ENCODE results near the gene EDIL3. TPM values are rescaled to one million over a fixed set of nuclear protein-coding genes. Genes with fewer than 3 reads are reported as not detected.

Gene EDIL3
- total RNA-seq, 1 experiment from 2014 or later, result 0.32 TPM

- no peak overlapping the region for H3K4me3 ChIP-seq (replicated peaks in 1 of 2; ENCODE audit: low read depth in 1 of 2, low read length in 2 of 2)
- POLR2A ChIA-PET, result interaction anchor here (1.2 kb wide), 1 partner anchor 10 kb away, joined by 3 read pairs; no protein-coding TSS in a partner anchor
- RAD21 ChIA-PET (ENCODE audit: low non-redundant PET in 1 of 2, low total read pairs in 2 of 2, uncharacterized antibody in 2 of 2, unreplicated experiment in 2 of 2), result no interaction called here
- H3K27ac ChIP-seq (ENCODE audit: low read depth, low read length), result no peak overlapping the region
- no peaks in the 10 kb centered on the region for H3K27me3 ChIP-seq (ENCODE audit: insufficient read depth, low read length)
- no peaks in the 10 kb centered on the region for H3K79me2 ChIP-seq (ENCODE audit: insufficient read depth, low read length)
- H4K20me1 ChIP-seq (ENCODE audit: insufficient read depth), result no peaks in the 10 kb centered on the region
- H3K4me2 ChIP-seq (ENCODE audit: low read length), result no peak overlapping the region
- no peaks in the 10 kb centered on the region for H3K9me2 ChIP-seq (ENCODE audit: insufficient read depth)
- intact Hi-C loops (cut with micrococcal nuclease), result no loop called here
- H3K9ac ChIP-seq (ENCODE audit: low read length), result no peak overlapping the region
- no peaks in the 10 kb centered on the region for H3K36me3 ChIP-seq (ENCODE audit: control insufficient read depth in 1 of 2, insufficient read depth in 2 of 2, low read length in 2 of 2)
- H3K9me3 ChIP-seq (ENCODE audit: control insufficient read depth in 1 of 2, insufficient read depth in 1 of 2, low read depth in 1 of 2, low read length in 2 of 2), result no peaks in the 10 kb centered on the region
- TF ChIP-seq ZBTB33 (IDR thresholded peaks at IDR 0.05; ENCODE audit: extremely low read depth, insufficient replicate concordance, low read length), result no peak
- TF ChIP-seq EGR1 (IDR thresholded peaks at IDR 0.05; ENCODE audit: low read depth), result no peak
- TF ChIP-seq CBX3 (IDR thresholded peaks at IDR 0.05; ENCODE audit: low read depth), result no peak
- TF ChIP-seq ZNF274 (IDR thresholded peaks at IDR 0.05; ENCODE audit: low read depth, low read length), result no peak
- no peak for TF ChIP-seq CEBPB (IDR thresholded peaks at IDR 0.05; ENCODE audit: low read depth)
- no peak for TF ChIP-seq ELF1 (IDR thresholded peaks at IDR 0.05; ENCODE audit: borderline replicate concordance, low read depth)
- TF ChIP-seq POLR2AphosphoS5 (IDR thresholded peaks at IDR 0.05; ENCODE audit: low read depth, low read length), result no peak
- no peak for TF ChIP-seq FOSL1 (IDR thresholded peaks at IDR 0.05; ENCODE audit: low read depth)
- TF ChIP-seq RAD21 (IDR thresholded peaks at IDR 0.05; ENCODE audit: low read depth), result no peak
- no peak for TF ChIP-seq SRF (IDR thresholded peaks at IDR 0.05; ENCODE audit: low read depth)
- TF ChIP-seq ATF3 (IDR thresholded peaks at IDR 0.05), result no peak
- TF ChIP-seq YY1 (IDR thresholded peaks at IDR 0.05; ENCODE audit: extremely low read depth, insufficient replicate concordance, low read depth, low read length), result no peak
- no peak for TF ChIP-seq EZH2 (IDR thresholded peaks at IDR 0.05)
- TF ChIP-seq MAX (IDR thresholded peaks at IDR 0.05), result no peak
- TF ChIP-seq POLR2A (IDR thresholded peaks at IDR 0.05; ENCODE audit: borderline replicate concordance, extremely low read depth, insufficient read depth, insufficient read length), result no peak
- no peak for TF ChIP-seq EZH2phosphoT487 (IDR thresholded peaks at IDR 0.05; ENCODE audit: borderline replicate concordance)
- no peak for TF ChIP-seq JUND (IDR thresholded peaks at IDR 0.05)
- TF ChIP-seq SIN3A (IDR thresholded peaks at IDR 0.05; ENCODE audit: low read depth), result no peak
- no TSS peak for BruUV-seq (replicated peaks)
- no peaks in the 10 kb centered on the region for H3K4me1 ChIP-seq (ENCODE audit: control insufficient read depth in 1 of 2, insufficient read depth in 2 of 2, low read length in 2 of 2)
- no peak for ATAC-seq
- CTCF ChIA-PET, result interaction anchor here (3.1 kb wide), 1 partner anchor 10 kb away, joined by 14 read pairs; no protein-coding TSS in a partner anchor
- no peak overlapping the region for H2AFZ ChIP-seq (ENCODE audit: low read depth, low read length, poor library complexity, severe bottlenecking)
- no peak for DNase-seq (ENCODE audit: low read depth, low spot score)
Observed at GRCh38 chr5:83917261-83917908, 467.3 kb downstream of the EDIL3 start.

All from HCT116 (cell line).